Measurements from ENCODE around the gene SYNPO.

Gene SYNPO

GRCh38 chr5:150632305-150633160 lies 7.9 kb upstream of the SYNPO start:
- TF ChIP-seq CTCF (IDR thresholded peaks at IDR 0.05; ENCODE audit: control extremely low read depth, extremely low read depth, low read depth, missing control alignments): no peak
- ChIA-PET POLR2A (no interaction called here), CTCF (interaction anchor here (0.9 to 1.3 kb wide), 5 partner anchors 10 to 72 kb away, joined by 3 to 7 read pairs (median 3); no protein-coding TSS in a partner anchor)
- no peak for DNase-seq (ENCODE audit: extremely low spot score)

GRCh38 chr5:150633429-150633828 lies 7.0 kb upstream of the SYNPO start:
- no peak for DNase-seq (ENCODE audit: extremely low spot score)
- POLR2A ChIA-PET: no interaction called here
- CTCF ChIA-PET: interaction anchor here (0.6 to 2.1 kb wide), 5 partner anchors 10 to 215 kb away, joined by 3 to 7 read pairs (median 4); no protein-coding TSS in a partner anchor
- no peak for TF ChIP-seq CTCF (IDR thresholded peaks at IDR 0.05; ENCODE audit: control extremely low read depth, extremely low read depth, low read depth, missing control alignments)

GRCh38 chr5:150636391-150637244 lies 3.8 kb upstream of the SYNPO start:
- DNase-seq (ENCODE audit: extremely low spot score): no peak
- no peak for TF ChIP-seq CTCF (IDR thresholded peaks at IDR 0.05; ENCODE audit: control extremely low read depth, extremely low read depth, low read depth, missing control alignments)
- CTCF ChIA-PET: no interaction called here
- POLR2A ChIA-PET: no interaction called here

GRCh38 chr5:150637245-150638052 lies 3.0 kb upstream of the SYNPO start:
- no peak for TF ChIP-seq CTCF (IDR thresholded peaks at IDR 0.05; ENCODE audit: control extremely low read depth, extremely low read depth, low read depth, missing control alignments)
- no peak for DNase-seq (ENCODE audit: extremely low spot score)
- POLR2A ChIA-PET: no interaction called here
- CTCF ChIA-PET: interaction anchor here (2.6 kb wide), 1 partner anchor 76 kb away, joined by 13 read pairs; no protein-coding TSS in a partner anchor

GRCh38 chr5:150638053-150638444 lies 2.4 kb upstream of the SYNPO start:
- DNase-seq (ENCODE audit: extremely low spot score): no peak
- no peak for TF ChIP-seq CTCF (IDR thresholded peaks at IDR 0.05; ENCODE audit: control extremely low read depth, extremely low read depth, low read depth, missing control alignments)
- ChIA-PET CTCF (interaction anchor here (1.2 to 2.6 kb wide), 6 partner anchors 16 to 209 kb away, joined by 3 to 13 read pairs (median 4); partner anchors contain the start of gene IRGM), POLR2A (no interaction called here)

Data from GM10248 (cell line).